GM12892 (cell line): ENCODE measurements around the gene TMEM218.
"Not testable (repeated sequence)": the region's sequence is repeated elsewhere in the genome, so short reads cannot be mapped to it uniquely, and the experiment has no call there.

ENCODE experiments used
- DNase-seq: peaks from one replicate; pipeline ENCODE4 v3.0.0; 2011; ENCODE audit not compliant: insufficient read length
- FAIRE-seq: peaks from 2 replicates; lab custom pipeline; 2011; peaks lifted over from hg19 to GRCh38; lab: Jason Lieb, UNC
- POLR2A ChIP-seq: IDR thresholded peaks from 2 replicates; pipeline ENCODE4 v1.6.1; 2011; ENCODE audit warnings: low read depth, low read length, control low read depth
- POLR2AphosphoS5 ChIP-seq: IDR thresholded peaks from 2 replicates; pipeline ENCODE4 v1.6.1; 2011; ENCODE audit warnings: low read depth, low read length, control low read depth
- TAF1 ChIP-seq: IDR thresholded peaks from 2 replicates; pipeline ENCODE4 v1.6.1; 2011; ENCODE audit warnings: low read depth, mild to moderate bottlenecking, control low read depth, low read length, borderline replicate concordance

Gene TMEM218

GRCh38 chr11:125070699-125071254 lies 40.6 kb downstream of the TMEM218 start:
- peak; percentile 60 for DNase-seq
- FAIRE-seq, result peak; percentile 99
- no peak for TF ChIP-seq POLR2AphosphoS5
- TF ChIP-seq POLR2A, result no peak
- TF ChIP-seq TAF1, result no peak

DNA sequence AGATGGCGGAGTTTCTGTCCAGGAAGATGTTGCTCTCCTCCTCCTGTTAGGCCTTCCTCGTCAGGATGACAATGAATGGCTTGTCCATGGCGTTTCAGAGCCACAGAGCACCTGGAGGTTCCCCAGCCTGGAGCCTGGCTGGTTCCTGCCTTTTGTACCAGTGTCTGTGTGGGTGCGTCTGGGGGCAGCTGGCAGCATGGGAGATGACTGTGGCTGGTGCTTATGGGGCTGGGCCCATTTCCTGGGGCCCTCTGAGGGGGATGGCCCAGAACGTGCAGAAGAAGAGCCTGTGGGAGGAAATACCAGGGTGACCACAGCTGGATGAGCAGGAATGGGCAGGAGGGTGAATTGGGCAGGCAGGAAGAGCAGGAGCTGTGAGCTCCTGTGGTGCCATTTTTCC lies 41.6 kb downstream of the TMEM218 start:
- DNase-seq (no peak), FAIRE-seq (peak; percentile 36)
- no peak for TF ChIP-seq TAF1

GRCh38 chr11:125069008-125069407 lies 42.4 kb downstream of the TMEM218 start:
- DNase-seq (no peak), FAIRE-seq (no peak)
- TF ChIP-seq POLR2AphosphoS5 (no peak), POLR2A (no peak), TAF1 (no peak)

DNA sequence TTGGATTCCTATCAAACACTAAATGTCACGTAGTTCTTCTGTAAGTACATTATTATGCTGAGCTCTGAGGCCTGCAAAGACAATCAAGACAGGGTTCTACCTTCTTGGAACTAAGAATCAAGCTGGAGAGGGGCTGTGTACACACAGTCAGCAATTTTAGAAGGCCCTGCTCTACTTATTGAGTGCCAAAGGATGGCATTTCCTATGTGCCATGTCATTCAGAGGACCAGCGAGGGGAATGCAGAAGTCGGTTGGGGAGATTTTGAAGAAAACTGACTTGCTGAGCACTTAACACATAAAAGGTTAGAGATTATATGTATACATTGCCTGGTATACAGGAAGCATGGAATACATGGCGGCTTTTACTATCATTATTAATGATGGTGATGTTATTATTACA lies 43.1 kb downstream of the TMEM218 start:
- TF ChIP-seq POLR2A (no peak), TAF1 (no peak), POLR2AphosphoS5 (no peak)
- FAIRE-seq (no peak), DNase-seq (no peak)

DNA sequence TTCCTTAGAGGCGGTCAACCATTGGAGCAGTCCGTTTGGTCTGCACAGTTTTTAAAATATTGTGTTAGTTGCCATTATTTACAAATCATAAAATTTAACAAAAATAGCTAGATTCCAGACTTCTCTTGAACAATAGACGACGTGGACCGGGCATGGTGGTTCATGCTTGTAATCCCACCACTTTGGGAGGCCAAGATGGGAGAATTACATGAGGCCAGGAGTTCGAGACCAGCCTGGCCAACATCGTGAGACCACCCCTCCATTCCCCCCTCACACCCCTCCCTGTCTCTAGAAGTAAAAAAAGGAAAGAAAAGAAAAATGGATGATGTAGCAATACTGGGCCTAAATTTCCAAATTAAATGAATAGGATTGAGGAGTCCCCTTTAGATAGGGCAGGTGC lies 47.4 kb downstream of the TMEM218 start:
- no peak for TF ChIP-seq TAF1
- no peak for TF ChIP-seq POLR2AphosphoS5
- no peak for TF ChIP-seq POLR2A
- DNase-seq (no peak), FAIRE-seq (peak; percentile 14)

- TF ChIP-seq POLR2A (no peak), TAF1 (no peak), POLR2AphosphoS5 (no peak)
- peak; percentile 34 for DNase-seq
- FAIRE-seq, result peak; percentile 44
Observed at GRCh38 chr11:125063429-125064043, 47.9 kb downstream of the TMEM218 start.

GRCh38 chr11:125062931-125063428 lies 48.4 kb downstream of the TMEM218 start, which contains the start of gene SLC37A2:
Gene SLC37A2 (plus strand): TSS chr11:125063305. CDS start chr11:125063368, 63 bp downstream.
- FAIRE-seq, result peak; percentile 99
- TF ChIP-seq TAF1, result no peak
- TF ChIP-seq POLR2AphosphoS5, result peak; percentile 76
- TF ChIP-seq POLR2A, result peak; percentile 78
- peak; percentile 83 for DNase-seq

DNA sequence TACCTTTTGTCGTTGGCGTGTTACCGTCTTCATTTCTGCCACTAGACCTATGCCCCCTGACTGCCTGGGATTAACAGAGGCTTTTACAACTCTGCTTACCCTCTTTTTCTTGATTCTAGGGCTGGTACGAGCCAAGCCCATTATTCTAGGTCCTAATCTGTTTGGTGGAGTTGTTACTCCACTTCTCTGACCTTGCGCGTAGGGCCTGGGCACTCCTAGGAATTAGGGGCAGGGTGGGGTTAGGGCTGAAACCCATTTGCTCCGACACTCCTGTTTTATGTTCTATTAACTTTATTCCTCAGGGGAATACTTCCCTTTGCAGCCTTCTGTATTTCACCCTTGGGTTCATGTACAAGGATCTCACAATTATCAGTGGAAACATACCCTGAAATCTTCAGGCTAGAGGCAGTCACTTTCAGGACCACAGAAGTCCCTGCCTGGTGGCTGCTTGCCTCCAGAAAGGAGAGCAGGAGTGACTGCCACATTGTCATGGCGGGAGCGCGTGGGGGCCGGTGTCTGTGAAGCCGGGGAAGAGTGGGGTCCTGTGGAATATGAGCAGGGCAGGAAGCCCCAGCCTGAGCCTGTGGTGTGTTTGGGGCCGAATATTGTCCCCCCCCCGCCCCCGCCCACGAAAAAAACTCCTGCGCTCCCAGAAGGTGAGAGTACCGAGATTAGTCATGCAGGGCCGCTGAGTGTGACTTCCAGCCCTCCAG lies 49.1 kb downstream of the TMEM218 start:
- TF ChIP-seq POLR2A, result no peak
- TF ChIP-seq TAF1, result no peak
- TF ChIP-seq POLR2AphosphoS5, result no peak
- FAIRE-seq, result no peak

GRCh38 chr11:125061281-125061680 lies 50.1 kb downstream of the TMEM218 start:
- no peak for FAIRE-seq
- DNase-seq, result no peak
- no peak for TF ChIP-seq POLR2AphosphoS5
- TF ChIP-seq TAF1, result no peak
- TF ChIP-seq POLR2A, result no peak

More for the DNA sequence above, 49.1 kb downstream of the TMEM218 start:
- no peak for DNase-seq

DNA sequence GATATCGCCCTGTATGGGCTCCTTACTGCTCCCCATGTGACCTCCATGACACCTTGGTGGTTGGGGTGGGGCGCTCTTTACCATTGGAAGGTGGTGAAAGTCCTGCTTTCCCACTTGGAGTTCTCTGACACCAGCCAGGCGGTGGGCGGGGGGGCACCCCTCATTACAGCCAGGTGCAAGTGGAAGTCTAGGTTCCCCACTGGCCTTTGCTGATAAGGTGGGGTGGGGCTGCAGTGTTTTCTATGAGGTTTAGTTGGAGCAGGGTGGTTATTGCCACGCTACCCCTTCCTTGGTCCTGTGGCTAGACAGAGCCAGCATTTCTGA lies 53.8 kb downstream of the TMEM218 start:
- no peak for FAIRE-seq
- DNase-seq, result no peak
- TF ChIP-seq POLR2AphosphoS5 (no peak), POLR2A (no peak), TAF1 (no peak)

DNA sequence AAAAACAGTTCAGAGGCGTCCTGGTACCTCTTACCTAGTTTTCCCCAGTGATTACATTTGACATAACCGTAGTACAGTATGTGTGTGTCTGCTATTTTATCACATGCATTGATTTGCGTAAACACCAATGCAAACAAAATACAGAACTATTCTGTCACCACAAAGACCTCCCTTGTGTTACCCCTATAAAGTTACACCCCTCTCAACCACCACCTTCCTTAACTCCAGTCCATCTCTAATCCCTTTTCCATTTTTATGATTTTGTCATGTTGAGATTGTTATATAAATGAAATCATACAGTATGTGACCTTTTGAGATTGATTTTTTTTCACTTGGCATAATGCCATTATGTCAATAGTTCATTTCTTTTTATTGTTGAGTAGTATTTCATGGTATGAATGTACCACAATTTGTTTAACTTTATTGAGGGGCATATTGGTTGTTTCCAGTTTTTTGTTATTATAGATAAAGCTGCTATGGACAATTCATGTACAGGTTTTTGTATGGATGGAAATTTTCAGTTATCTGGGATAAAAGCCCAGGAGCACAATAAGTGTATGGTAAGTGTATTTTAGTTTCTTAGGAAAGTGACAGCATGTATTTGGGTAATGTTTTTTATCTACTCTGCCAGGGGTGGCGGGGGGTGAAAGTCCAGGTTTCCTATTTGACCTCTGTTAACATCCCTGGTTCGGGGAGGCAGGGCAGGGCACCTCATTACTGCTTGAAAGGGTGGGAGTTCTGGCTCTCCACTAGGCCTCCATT lies 54.3 kb downstream of the TMEM218 start:
- FAIRE-seq (no peak), DNase-seq (no peak)
- TF ChIP-seq POLR2AphosphoS5, result no peak
- TF ChIP-seq TAF1, result no peak
- TF ChIP-seq POLR2A, result no peak

DNA sequence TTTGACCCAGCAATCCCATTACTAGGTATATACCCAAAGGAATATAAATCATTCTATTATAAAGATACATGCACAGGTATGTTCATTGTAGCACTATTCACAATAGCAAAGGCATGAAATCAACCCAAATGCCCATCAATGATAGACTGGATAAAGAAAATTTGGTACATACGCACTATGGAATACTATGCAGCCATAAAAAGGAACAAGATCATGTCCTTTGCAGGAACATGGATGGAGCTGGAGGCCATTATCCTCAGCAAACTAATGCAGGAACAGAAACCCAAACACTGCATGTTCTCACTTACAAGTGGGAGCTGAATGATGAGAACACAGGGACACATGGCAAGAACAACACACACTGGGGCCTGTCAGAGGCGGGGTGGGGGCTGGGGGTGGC lies 55.3 kb downstream of the TMEM218 start:
- DNase-seq, FAIRE-seq: not testable (repeated sequence)
